OCI-LY3 (cell line): ENCODE results near the gene HDAC4.

Experiments
- CTCF ChIP-seq: fragments of 200-600, 300-600 bp; sonication (generic); IDR thresholded peaks from 2 replicates; pipeline ENCODE4 v1.5.1; 2014; ENCODE audit warnings: antibody characterized with exemption, low read length, low read depth
- EZH2phosphoT487 ChIP-seq: fragments of 200-600 bp; shearing (Covaris generic); IDR thresholded peaks from 2 replicates; pipeline ENCODE4 v1.6.1; 2018; ENCODE audit warnings: antibody characterized with exemption, mixed run types, low read depth

- TF ChIP-seq CTCF (no peak), EZH2phosphoT487 (no peak)
These were observed 109.1 kb downstream of the HDAC4 start for GRCh38 chr2:239291475-239292350.
